ENCODE data around the gene ORAI3. TPM values are rescaled to one million over a fixed set of nuclear protein-coding genes. Genes with fewer than 3 reads are reported as not detected.
A peak's percentile ranks its signal among the peaks of the same experiment; 100 is the strongest.

The ORAI3 gene
- total and polyA plus RNA-seq, 2 of the 13 experiments (the other 11 are each of a cell fraction or from before 2014, with no cell fraction given) = 11.4 to 32.0 TPM

DNA sequence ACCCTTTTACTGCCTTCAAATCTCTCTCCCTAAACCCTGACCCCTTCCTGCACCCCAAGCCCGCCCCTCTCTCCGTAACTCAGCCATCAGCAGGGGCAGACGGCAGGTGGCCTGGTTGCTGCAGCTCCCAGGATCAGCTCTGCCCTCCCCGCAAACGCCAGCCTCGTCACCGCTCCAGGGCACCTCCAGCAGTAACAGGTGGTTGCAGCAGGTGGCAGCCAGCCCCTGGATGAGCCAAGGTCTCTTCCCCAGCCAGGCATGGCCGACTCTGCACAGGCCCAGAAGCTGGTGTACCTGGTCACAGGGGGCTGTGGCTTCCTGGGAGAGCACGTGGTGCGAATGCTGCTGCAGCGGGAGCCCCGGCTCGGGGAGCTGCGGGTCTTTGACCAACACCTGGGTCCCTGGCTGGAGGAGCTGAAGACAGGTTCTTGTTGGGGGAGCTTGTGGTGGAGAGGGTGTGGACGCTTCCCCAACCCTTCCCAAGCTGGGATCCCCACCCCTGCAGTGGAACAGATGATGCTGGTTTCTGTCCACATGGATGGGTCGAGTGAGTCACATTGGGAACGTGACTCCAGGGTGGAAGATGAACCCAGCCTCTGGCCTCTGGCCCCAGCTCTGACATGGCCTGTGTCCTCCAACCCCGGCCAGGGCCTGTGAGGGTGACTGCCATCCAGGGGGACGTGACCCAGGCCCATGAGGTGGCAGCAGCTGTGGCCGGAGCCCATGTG, 36.7 kb downstream of the ORAI3 start (continued):
- TF ChIP-seq ATF7 (IDR thresholded peaks at IDR 0.05) = no peak
- TF ChIP-seq ATF7 (CRISPR knock-in tag; IDR thresholded peaks at IDR 0.05) = peak; percentile 53; the same call in 1 of the 2 replicates
- peak; percentile 45 for TF ChIP-seq MED1 (CRISPR knock-in tag; IDR thresholded peaks at IDR 0.05)
- no peak for TF ChIP-seq SCMH1 (CRISPR knock-in tag; IDR thresholded peaks at IDR 0.05; ENCODE audit: borderline replicate concordance)
- peak; percentile 98 for TF ChIP-seq STAG1 (CRISPR knock-in tag; IDR thresholded peaks at IDR 0.05)
- TF ChIP-seq TBX3 (IDR thresholded peaks at IDR 0.05; ENCODE audit: borderline replicate concordance) = no peak
- TF ChIP-seq CEBPB (IDR thresholded peaks at IDR 0.05; ENCODE audit: borderline replicate concordance, low read depth, low read length) = no peak
- TF ChIP-seq ZXDC (CRISPR knock-in tag; IDR thresholded peaks at IDR 0.05) = no peak; the same call in 1 of the 2 replicates
- peak; percentile 43; the same call in 1 of the 2 replicates for TF ChIP-seq FOSL1 (CRISPR knock-in tag; IDR thresholded peaks at IDR 0.05; ENCODE audit: borderline replicate concordance)
- no peak for TF ChIP-seq CBX1 (IDR thresholded peaks at IDR 0.05; ENCODE audit: low read depth)
- TF ChIP-seq HINFP (CRISPR knock-in tag; IDR thresholded peaks at IDR 0.05; ENCODE audit: low read depth) = peak; percentile 45
- TF ChIP-seq PRDM10 (CRISPR knock-in tag; IDR thresholded peaks at IDR 0.05; ENCODE audit: low read depth) = no peak
- TF ChIP-seq ZSCAN12 (CRISPR knock-in tag; IDR thresholded peaks at IDR 0.05) = no peak
- TF ChIP-seq HNRNPLL (IDR thresholded peaks at IDR 0.05; ENCODE audit: low read depth, low read length, poor library complexity, severe bottlenecking) = peak; percentile 44
- 0 out of 2 replicates have a peak, but pooled peaks have one; percentile 51 for TF ChIP-seq REXO4 (CRISPR knock-in tag; IDR thresholded peaks at IDR 0.05; ENCODE audit: borderline replicate concordance)
- peak; percentile 67; the same call in 1 of the 2 replicates for TF ChIP-seq FOXM1 (CRISPR knock-in tag; IDR thresholded peaks at IDR 0.05)
- peak; percentile 70 for TF ChIP-seq PITX1 (CRISPR knock-in tag; IDR thresholded peaks at IDR 0.05)
- no peak for TF ChIP-seq KDM1A (CRISPR knock-in tag; IDR thresholded peaks at IDR 0.05)
- TF ChIP-seq ISL2 (CRISPR knock-in tag; IDR thresholded peaks at IDR 0.05) = peak; percentile 20; the same call in 1 of the 2 replicates
- peak; percentile 71; the same call in 1 of the 2 replicates for TF ChIP-seq TBX2 (CRISPR knock-in tag; IDR thresholded peaks at IDR 0.05; ENCODE audit: borderline replicate concordance)
- TF ChIP-seq YEATS2 (CRISPR knock-in tag; IDR thresholded peaks at IDR 0.05; ENCODE audit: borderline replicate concordance) = 0 out of 2 replicates have a peak, but pooled peaks have one; percentile 59
- TF ChIP-seq ONECUT2 (CRISPR knock-in tag; IDR thresholded peaks at IDR 0.05) = no peak
- TF ChIP-seq U2AF1 (optimal IDR thresholded peaks at IDR 0.05; ENCODE audit: low read depth, low read length) = no peak
